ENCODE data around the gene ZNF438. TPM values are rescaled to one million over a fixed set of nuclear protein-coding genes. Genes with fewer than 3 reads are reported as not detected.

Gene ZNF438, protein sequence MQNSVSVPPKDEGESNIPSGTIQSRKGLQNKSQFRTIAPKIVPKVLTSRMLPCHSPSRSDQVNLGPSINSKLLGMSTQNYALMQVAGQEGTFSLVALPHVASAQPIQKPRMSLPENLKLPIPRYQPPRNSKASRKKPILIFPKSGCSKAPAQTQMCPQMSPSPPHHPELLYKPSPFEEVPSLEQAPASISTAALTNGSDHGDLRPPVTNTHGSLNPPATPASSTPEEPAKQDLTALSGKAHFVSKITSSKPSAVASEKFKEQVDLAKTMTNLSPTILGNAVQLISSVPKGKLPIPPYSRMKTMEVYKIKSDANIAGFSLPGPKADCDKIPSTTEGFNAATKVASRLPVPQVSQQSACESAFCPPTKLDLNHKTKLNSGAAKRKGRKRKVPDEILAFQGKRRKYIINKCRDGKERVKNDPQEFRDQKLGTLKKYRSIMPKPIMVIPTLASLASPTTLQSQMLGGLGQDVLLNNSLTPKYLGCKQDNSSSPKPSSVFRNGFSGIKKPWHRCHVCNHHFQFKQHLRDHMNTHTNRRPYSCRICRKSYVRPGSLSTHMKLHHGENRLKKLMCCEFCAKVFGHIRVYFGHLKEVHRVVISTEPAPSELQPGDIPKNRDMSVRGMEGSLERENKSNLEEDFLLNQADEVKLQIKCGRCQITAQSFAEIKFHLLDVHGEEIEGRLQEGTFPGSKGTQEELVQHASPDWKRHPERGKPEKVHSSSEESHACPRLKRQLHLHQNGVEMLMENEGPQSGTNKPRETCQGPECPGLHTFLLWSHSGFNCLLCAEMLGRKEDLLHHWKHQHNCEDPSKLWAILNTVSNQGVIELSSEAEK
- 1 to 10 TPM; 1.6 to 5.0 (median 3.4) TPM for polyA plus RNA-seq

DNA sequence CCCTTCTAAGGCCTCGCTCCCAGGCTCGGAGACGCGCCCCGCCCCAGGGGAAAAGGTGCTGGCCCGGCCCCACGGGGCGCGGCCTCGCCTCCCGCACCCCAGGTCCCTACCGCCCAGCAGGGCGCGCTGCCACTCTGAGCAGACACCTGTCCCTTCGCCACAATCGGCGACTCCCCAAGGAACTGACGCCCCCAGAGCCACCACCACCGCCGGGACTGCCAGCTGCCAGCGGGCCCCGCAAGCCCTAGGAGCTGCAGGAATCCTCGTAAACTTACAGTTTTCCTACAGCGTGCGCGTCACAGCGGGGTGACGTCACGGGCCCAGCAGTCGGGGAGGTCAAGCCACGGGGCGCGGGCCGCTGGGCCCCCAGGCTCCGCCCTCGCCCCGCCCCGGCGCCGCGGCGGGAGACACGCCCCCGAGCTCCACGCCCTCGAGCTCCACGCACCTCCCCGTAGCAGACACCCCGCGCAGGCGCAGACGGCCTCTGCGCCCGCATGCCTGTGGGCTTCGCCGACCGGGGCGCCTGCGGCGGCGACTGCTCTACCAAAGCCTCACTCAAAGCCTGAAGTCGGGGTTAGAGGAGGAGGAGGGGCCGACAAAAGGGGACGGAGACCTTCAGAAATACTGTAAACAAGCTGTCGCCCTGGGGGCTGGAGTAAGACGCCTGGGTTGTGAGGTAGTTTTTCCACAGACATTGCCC is at the start of gene ZNF438:
ZNF438 (minus strand) TSS at position 308 of the 700 bp plus-strand sequence. CDS start 154,831 bp downstream, outside the sequence.
- peaks cover 13% of the 10 kb centered on the region in 2 donors for H3K4me1 Mint-ChIP-seq
- H3K27me3 Mint-ChIP-seq (ENCODE audit: low read depth in 3 of 3), result peaks cover 7 to 16% (median 10%) of the 10 kb centered on the region in 3 donors
- peak within 1 kb of the TSS; percentile 86 to 93 (median 91) for H3K4me3 Mint-ChIP-seq
- no peaks in the 10 kb centered on the region for H3K9me3 Mint-ChIP-seq
- DNase-seq, result peak; percentile 95 to 98 (median 98)
- peak within 1 kb of the TSS; percentile 93 to 98 (median 95) for H3K27ac Mint-ChIP-seq
- H3K36me3 Mint-ChIP-seq, result no peaks in the 10 kb centered on the region

DNA sequence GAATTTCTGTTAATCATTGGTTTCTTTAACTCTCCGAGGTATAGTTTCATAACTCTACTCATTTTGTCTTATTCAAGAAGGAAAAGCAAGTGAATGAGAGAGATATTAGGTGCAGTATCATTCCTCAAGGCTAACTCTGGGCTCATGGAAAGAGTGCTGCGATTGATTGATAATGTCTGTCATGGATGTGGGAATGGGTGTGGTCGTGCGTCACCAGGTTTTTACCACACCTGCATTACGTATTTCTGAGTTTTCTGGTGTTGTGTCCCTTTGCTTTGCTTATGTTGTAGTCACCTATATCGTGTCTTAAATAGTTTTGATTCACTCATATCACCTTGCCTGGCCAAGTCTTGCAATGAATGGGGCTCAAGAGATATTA is 44.9 kb upstream of the ZNF438 start:
- DNase-seq, result no peak
- H3K4me3 Mint-ChIP-seq, result no peak overlapping the region
- H3K27me3 Mint-ChIP-seq (ENCODE audit: low read depth in 3 of 3), result peaks cover 1 to 6% (median 6%) of the 10 kb centered on the region in 3 donors
- H3K36me3 Mint-ChIP-seq, result no peaks in the 10 kb centered on the region
- peaks cover 0 to 3% (median 0%) of the 10 kb centered on the region in 6 donors for H3K9me3 Mint-ChIP-seq
- no peak overlapping the region for H3K27ac Mint-ChIP-seq
- H3K4me1 Mint-ChIP-seq, result no peaks in the 10 kb centered on the region

DNA sequence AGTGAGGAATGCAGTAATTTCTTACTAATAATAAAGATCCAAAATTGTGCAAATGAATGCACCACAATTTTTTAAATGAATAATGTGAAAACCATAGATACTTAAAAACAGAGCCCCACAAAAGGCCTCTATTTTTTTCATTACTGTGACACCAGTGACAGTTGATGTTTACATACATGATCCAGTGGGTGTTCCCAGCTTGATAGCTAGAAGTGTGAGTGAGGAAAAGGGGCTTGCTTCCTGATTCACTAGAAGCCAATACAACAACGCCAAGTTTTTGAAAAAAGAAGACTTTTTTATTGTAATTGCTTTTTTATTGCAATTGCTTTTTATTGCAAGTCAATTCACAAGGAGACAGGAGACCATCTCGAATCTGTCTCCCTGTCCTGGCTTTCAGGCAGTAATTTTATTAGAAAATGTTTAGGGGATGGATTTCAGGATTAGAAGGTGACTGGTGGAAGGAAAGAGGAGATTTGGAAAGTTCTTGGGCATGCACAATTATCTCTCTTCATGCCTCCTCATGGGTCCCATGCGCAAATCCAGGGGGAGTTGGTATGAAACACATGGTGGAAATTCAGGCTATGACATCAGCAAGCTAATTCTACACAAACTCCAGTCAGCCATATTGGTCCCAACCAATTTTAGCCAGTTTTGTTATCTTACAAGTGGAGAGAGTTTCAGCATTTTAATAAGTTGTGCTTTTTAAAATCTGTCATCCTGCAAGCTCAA is 44.4 kb upstream of the ZNF438 start:
- peaks cover 0 to 6% (median 3%) of the 10 kb centered on the region in 3 donors for H3K27me3 Mint-ChIP-seq (ENCODE audit: low read depth in 3 of 3)
- H3K9me3 Mint-ChIP-seq, result peaks cover 0 to 3% (median 0%) of the 10 kb centered on the region in 6 donors
- no peak for DNase-seq
- H3K36me3 Mint-ChIP-seq, result no peaks in the 10 kb centered on the region
- H3K4me3 Mint-ChIP-seq, result no peak overlapping the region
- no peak overlapping the region for H3K27ac Mint-ChIP-seq
- no peaks in the 10 kb centered on the region for H3K4me1 Mint-ChIP-seq

DNA sequence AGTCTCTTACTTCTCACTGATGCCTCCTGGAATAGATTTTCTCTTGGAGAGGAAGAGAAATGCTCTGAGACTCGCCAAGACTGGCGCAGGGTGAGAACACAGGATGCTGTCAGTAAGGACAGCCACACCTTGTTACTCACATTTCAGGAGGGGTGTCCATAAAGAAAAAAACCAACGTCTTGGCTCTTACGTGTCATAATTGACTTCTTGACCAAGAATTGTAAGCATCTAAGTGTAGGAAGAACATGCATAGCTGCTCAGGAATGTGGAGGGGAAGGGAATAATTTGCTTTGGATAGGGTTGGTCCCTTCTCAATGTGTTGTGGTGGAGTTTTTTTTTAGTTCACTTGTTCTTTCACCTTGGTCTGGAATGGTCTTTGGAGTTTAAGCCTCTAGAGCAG is 43.8 kb upstream of the ZNF438 start:
- Mint-ChIP-seq H3K4me3 (no peak overlapping the region), H3K36me3 (no peaks in the 10 kb centered on the region), H3K27ac (no peak overlapping the region), H3K4me1 (no peaks in the 10 kb centered on the region), H3K9me3 (peaks cover 0 to 3% (median 0%) of the 10 kb centered on the region in 6 donors), H3K27me3 (ENCODE audit: low read depth in 3 of 3) (peaks cover 2 to 6% (median 6%) of the 10 kb centered on the region in 3 donors)
- DNase-seq, result no peak

DNA sequence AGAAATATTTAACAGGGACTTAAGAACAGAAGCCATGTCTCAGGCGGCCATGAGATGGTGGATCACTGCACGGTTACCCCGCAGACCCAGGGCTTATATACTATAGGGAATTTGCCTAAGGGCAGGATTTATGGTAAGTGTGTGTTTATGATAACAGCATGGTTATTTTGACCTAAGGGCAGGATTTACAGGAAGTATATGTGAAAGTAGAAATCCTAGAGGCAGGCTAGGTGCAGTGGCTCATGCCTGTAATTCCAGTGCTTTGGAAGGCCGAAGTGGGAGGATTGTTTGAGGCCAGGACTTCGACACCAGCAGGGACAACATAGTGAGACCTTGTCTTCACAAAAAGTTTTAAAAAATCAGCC is 43.0 kb upstream of the ZNF438 start:
- H3K4me1 Mint-ChIP-seq, result no peaks in the 10 kb centered on the region

DNA sequence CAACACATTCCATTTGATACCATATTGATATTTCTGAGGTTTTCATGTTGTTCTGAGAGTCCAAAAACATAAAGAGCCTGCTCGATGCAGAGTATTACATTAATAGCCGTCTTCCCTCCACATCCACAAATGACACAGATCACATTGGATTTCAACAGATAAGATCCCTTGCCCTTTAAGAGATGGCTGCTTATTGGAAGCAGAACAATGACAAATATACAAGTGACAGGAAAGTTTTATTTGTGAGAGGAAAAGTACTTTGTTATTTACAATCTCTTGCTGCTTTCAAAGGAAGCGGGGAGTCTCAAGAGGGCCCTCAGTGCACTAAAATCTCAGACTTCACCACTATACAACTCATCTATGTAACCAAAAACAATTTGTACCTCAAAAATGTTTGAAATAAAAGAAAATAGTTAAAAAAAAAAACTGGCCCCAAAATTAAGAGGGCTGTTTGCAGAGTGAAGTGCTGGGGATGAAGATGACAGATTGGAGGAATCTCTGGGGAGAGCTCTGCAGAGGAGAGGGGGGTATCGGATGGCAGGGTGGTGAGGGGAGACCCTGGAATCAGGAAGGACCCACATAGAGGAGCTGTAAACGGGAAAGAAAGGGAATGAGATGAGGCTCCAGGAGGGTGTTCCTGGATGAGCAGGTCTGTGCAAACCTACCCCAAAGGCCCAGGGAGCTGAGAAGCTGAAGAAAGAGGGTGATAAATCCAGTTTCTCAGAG is 42.5 kb upstream of the ZNF438 start:
- no peaks in the 10 kb centered on the region for H3K36me3 Mint-ChIP-seq
- no peak overlapping the region for H3K4me3 Mint-ChIP-seq
- DNase-seq, result no peak
- no peaks in the 10 kb centered on the region for H3K4me1 Mint-ChIP-seq
- no peak overlapping the region for H3K27ac Mint-ChIP-seq
- H3K9me3 Mint-ChIP-seq, result no peaks in the 10 kb centered on the region
- peaks cover 2 to 6% (median 6%) of the 10 kb centered on the region in 3 donors for H3K27me3 Mint-ChIP-seq (ENCODE audit: low read depth in 3 of 3)

More for the DNA sequence above, 43.0 kb upstream of the ZNF438 start:
- peaks cover 2 to 6% (median 4%) of the 10 kb centered on the region in 3 donors for H3K27me3 Mint-ChIP-seq (ENCODE audit: low read depth in 3 of 3)
- no peak for DNase-seq
- H3K27ac Mint-ChIP-seq, result no peak overlapping the region
- H3K9me3 Mint-ChIP-seq, result no peaks in the 10 kb centered on the region
- H3K36me3 Mint-ChIP-seq, result no peaks in the 10 kb centered on the region
- no peak overlapping the region for H3K4me3 Mint-ChIP-seq

DNA sequence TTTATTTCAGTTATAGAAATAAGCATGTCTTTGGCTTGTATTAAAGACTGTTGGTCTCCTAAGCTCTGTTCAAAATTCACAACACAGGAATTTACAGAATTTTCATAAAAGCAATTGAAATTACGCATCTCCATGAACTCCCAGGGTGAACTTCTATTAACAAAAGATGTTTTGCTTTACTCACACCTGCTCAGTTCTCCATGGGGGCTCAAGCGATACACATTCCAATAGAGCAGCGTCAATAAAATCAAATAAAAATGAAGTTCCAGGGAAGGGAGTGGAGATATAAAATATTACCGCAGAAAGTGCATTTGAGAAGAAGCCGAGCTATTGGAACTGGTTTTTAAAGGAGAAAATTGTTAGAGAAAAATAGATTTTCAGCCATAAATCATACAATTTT is 41.5 kb upstream of the ZNF438 start:
- peaks cover 2 to 7% (median 6%) of the 10 kb centered on the region in 3 donors for H3K27me3 Mint-ChIP-seq (ENCODE audit: low read depth in 3 of 3)
- no peaks in the 10 kb centered on the region for H3K4me1 Mint-ChIP-seq
- H3K27ac Mint-ChIP-seq, result no peak overlapping the region
- H3K9me3 Mint-ChIP-seq, result no peaks in the 10 kb centered on the region
- DNase-seq, result no peak
- no peaks in the 10 kb centered on the region for H3K36me3 Mint-ChIP-seq
- H3K4me3 Mint-ChIP-seq, result no peak overlapping the region

DNA sequence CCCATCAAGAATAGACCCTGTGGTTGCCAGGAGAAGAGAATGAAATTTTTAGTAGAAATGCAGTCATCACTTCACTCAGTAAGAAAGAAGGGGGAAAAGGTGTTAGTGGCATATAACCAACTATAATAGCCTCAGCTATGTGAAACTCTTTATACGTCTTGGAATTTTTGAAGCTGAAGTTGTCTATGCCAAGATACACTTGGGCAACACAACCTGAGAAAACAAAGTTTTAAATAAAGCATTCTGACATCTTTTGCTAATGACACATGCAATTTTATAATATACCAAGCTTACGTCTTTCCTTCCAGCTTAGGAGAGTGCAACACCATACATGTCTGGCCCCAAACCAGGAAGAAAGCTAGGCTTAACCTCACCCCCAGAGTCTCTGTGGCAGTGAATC is 40.8 kb upstream of the ZNF438 start:
- no peaks in the 10 kb centered on the region for H3K36me3 Mint-ChIP-seq
- no peak overlapping the region for H3K27ac Mint-ChIP-seq
- no peak for DNase-seq
- no peaks in the 10 kb centered on the region for H3K9me3 Mint-ChIP-seq
- peaks cover 2 to 12% (median 8%) of the 10 kb centered on the region in 3 donors for H3K27me3 Mint-ChIP-seq (ENCODE audit: low read depth in 3 of 3)
- no peak overlapping the region for H3K4me3 Mint-ChIP-seq
- H3K4me1 Mint-ChIP-seq, result no peaks in the 10 kb centered on the region

DNA sequence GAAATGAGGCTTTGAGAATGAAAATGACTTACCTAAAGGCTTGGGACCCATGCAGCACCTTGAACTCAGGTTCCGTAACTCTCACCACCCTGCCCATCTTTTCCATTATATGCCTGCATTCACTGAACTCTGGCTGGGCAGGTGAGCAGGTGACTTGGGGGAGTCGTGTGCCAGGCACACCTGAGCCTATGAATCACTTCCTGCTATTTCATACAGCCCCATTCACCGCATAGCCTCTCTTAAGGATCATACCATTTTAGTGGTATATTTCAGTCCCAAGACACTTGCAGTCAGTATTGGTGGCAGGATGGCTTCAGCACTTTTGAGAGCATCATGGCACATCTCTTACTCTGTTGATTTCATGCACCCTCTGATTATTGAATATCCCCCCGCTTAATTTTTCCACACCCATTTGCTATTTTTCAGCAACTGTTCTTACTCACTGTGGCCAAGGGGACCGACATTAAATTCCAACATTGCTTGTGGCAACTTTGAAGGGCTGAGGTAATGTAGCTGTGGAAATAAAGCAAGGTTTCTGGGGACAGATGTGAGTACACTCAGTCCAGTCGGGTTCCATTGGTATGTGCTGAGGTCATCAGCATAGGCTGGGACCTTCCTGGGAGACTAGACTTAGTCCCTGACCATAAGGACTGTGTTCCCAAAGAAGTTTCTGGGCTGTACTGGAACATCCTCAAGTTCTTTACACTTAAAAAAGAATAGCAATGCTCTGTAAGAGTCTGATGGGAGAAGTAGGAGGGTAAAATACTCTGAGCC is 39.8 kb upstream of the ZNF438 start:
- Mint-ChIP-seq H3K4me1 (no peaks in the 10 kb centered on the region), H3K27ac (no peak overlapping the region)

DNA sequence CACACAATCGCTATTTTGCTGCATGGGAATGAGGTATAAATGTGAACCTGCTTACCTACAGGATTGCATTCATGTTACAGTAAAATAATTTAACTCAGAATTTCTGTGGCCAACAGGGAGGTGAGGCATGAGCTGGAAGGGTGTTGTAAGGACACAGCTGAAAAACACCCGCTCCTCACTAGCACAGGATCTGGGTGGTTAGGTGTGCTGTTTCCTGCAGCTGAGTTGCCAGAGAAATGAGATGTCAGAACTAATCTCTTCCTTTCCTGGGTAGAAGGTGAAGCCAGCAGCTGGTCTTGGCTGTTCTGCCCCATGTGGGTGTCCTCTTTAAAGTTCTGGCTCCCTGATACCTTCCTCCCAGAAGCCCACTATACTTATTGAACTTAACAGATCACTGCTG is 39.0 kb upstream of the ZNF438 start:
- H3K9me3 Mint-ChIP-seq, result no peaks in the 10 kb centered on the region
- no peaks in the 10 kb centered on the region for H3K36me3 Mint-ChIP-seq
- DNase-seq, result no peak
- H3K4me1 Mint-ChIP-seq, result no peaks in the 10 kb centered on the region
- no peak overlapping the region for H3K4me3 Mint-ChIP-seq
- H3K27ac Mint-ChIP-seq, result no peak overlapping the region
- H3K27me3 Mint-ChIP-seq (ENCODE audit: low read depth in 3 of 3), result peaks cover 2 to 12% (median 5%) of the 10 kb centered on the region in 3 donors

More for the DNA sequence above, 39.8 kb upstream of the ZNF438 start:
- Mint-ChIP-seq H3K9me3 (no peaks in the 10 kb centered on the region), H3K4me3 (no peak overlapping the region), H3K27me3 (ENCODE audit: low read depth in 3 of 3) (peaks cover 2 to 12% (median 5%) of the 10 kb centered on the region in 3 donors), H3K36me3 (no peaks in the 10 kb centered on the region)
- no peak for DNase-seq

DNA sequence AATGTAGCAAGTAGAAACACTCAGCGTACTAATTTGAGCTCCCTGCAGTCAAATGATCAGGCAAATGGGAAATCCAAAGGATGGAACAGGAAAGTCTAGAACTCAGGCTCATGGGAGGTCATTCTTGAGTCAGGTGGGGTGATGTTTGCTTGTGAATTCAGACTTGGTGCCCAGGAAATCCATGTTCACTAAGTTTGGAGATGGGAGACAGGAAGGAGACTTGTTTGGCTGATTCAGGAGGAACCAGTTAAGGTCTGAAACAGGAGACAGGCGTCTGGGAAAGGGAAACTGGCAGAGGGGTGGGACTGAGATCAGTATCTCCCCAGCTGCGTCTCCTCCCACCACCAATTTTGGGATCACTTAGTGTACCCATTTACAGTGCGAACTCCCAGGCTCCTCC is 38.4 kb upstream of the ZNF438 start:
- no peak overlapping the region for H3K4me3 Mint-ChIP-seq

DNA sequence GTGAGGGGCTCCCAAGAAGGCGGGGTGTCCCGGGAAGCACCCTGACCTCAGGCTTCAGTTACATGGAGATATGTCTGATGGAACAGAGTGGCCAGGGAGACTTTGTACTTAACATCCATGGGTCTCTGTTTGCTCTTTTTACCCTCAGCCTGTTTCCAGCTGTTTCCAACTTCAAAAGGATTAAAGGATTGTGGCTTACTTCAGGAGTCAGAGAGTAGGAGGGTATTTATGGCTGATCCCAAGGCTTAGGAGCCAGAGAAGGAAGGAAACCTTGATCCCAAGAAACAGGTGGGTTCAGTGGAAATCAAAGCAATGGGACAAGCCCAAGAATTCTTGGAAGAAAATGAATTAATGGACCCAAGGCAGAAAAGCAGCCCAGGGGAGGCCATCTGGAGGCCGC is 37.7 kb upstream of the ZNF438 start:
- H3K9me3 Mint-ChIP-seq, result no peaks in the 10 kb centered on the region
- H3K27ac Mint-ChIP-seq, result no peak overlapping the region
- H3K4me3 Mint-ChIP-seq, result no peak overlapping the region
- no peak for DNase-seq
- H3K4me1 Mint-ChIP-seq, result no peaks in the 10 kb centered on the region
- H3K27me3 Mint-ChIP-seq (ENCODE audit: low read depth in 3 of 3), result peaks cover 2 to 12% (median 5%) of the 10 kb centered on the region in 3 donors
- H3K36me3 Mint-ChIP-seq, result no peaks in the 10 kb centered on the region

More for the DNA sequence above, 38.4 kb upstream of the ZNF438 start:
- Mint-ChIP-seq H3K9me3 (no peaks in the 10 kb centered on the region), H3K27ac (no peak overlapping the region), H3K36me3 (no peaks in the 10 kb centered on the region), H3K27me3 (ENCODE audit: low read depth in 3 of 3) (peaks cover 2 to 12% (median 5%) of the 10 kb centered on the region in 3 donors), H3K4me1 (no peaks in the 10 kb centered on the region)
- DNase-seq, result no peak

All from immature natural killer cell (primary cell).